Measurements from ENCODE around the gene FRAT2.

Gene FRAT2

GRCh38 chr10:97323501-97323900 is 11.0 kb downstream of the FRAT2 start:
- no peak for DNase-seq

DNA sequence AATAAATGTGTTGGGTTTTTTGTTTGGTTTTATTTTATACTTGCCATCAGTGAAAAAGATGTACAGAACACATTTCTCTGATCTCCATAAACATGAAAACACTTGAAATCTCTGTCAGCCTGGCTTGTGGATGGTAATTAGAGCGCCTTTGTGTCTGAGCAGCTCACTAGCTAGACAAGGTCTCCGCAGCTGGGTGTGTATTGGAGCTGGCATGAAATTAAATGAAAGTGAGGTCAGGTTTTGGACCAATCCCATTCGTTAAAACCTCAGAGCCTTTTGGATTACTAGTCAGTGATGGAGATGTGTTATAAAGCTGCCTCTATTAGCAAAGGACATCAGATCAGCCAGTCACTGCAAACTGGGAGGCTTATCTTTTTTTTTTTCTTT is 12.7 kb downstream of the FRAT2 start:
- DNase-seq, result peak; percentile 57

- DNase-seq, result peak; percentile 70
Observed at GRCh38 chr10:97321032-97321803, 13.3 kb downstream of the FRAT2 start.

DNA sequence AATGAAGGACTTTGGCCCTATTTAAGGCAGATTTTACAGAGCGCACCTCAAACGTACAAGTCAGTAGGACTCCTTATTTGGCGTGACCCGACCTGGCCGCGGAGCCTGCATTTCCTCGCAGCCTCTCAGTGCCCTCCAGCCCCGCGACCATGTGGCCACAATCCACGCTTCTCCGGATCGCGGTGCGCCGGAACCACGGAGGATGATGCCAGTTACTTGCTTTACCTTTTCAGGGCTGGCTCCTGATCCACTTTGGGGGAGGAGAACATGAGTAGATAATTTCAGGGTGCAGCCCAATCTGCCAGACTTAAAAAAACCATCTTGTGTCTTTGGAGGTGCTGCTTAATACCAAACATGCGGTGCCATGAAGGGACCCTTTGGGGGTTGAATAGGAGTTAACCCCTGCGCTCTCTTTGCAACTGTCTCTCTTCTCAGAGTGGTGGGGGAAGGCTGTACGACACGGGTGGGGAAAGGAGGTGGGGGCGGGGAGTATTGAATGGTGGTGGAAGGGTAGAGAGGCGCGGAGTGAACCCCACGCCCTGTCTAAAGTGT is 14.0 kb downstream of the FRAT2 start:
- DNase-seq, result no peak

- peak; percentile 46 for DNase-seq
Observed at GRCh38 chr10:97319671-97320479, 14.7 kb downstream of the FRAT2 start.

- peak; percentile 88 for DNase-seq
Observed at GRCh38 chr10:97318772-97319651, 15.5 kb downstream of the FRAT2 start, which contains the start of gene FRAT1. FRAT1 (plus strand) TSS chr10:97319271; CDS start chr10:97319454, 183 bp downstream.

DNA sequence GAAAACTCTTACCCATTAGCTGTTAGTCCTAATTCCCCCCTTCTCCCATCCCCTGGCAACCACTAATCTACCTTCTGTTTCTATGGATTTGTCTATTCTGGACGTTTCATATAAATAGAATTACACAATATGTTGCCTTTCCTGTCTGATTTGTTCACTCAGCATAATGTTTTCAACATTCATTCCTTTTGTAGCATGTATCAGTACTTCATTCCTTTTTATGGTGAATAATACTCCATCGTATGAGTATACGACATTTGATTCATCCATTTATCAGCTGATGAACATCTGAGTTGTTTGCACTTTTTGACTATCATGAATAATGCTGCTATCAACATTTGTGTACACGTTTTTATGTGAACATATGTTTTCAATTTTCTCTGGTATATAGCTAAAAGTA is 19.9 kb downstream of the FRAT2 start:
- no peak for DNase-seq

- DNase-seq, result no peak
Observed at GRCh38 chr10:97312897-97313296, 21.6 kb downstream of the FRAT2 start.

DNA sequence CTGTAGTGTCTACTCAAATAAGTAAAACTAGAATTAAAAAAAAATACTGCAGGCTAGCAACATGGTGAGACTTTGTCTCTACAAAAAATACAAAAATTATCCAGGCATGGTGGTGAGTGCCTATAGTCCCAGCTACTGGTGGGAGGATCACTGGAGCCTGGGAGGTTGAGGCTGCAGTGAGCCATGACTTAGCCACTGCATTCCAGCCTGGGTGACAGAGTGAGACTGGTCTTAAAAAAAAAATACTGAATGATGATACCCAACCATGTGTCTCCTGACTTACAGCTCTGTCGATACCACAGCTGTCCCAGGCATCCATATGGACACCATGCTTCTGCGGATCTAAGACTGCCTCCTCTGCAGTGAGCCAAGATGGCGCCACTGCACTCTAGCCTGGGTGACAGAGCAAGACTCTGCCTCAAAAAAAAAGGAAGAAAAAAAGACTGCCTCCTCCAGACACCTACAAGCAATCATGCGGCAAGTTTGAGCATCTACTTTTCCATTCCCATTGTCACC is 23.4 kb downstream of the FRAT2 start:
- DNase-seq, result no peak

DNA sequence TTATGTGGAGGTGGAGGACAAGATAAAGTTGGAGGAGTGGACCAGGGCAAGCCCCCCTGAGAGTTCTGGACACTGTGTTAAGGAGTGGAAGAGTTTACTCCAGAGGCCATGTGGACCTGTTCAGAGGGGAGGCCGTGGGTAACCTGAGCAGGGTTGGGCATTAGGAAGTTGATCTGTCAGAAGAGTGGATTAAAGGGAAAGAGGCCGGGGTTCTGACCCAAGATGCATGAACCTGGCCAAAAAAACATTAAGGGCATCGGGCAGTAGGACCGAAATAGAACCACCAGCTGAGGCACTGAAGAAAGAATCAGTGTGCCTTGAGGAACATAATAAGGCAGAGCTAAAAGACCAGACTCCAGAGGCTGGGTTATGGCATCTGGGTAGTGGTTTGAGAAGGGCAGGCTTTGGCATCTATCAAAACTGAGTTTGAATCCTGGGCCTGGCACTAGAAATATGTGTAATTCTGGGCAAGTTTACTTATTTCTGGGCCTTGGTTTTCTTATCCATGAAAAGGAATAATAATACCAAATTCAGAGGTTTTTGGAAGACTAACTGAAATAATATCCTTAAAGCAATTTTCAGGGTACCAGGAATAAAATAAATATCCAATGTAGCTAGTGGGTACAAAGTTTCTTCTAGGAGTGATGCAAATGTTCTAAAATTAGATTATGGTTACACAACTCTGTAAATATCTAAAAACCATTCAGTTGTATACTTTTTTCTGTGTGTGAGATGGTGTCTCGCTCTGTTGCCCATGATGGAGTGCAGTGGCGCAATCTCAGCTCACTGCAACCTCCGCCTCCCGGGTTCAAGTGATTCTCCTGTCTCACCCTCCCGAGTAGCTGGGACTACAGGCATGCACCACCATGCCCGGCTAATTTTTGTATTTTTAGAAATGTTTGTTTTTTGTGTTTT is 26.4 kb downstream of the FRAT2 start:
- no peak for DNase-seq

- no peak for DNase-seq
Observed at GRCh38 chr10:97307441-97307840, 27.1 kb downstream of the FRAT2 start.

- no peak for DNase-seq
Observed at GRCh38 chr10:97302088-97302791, 32.3 kb downstream of the FRAT2 start.

DNA sequence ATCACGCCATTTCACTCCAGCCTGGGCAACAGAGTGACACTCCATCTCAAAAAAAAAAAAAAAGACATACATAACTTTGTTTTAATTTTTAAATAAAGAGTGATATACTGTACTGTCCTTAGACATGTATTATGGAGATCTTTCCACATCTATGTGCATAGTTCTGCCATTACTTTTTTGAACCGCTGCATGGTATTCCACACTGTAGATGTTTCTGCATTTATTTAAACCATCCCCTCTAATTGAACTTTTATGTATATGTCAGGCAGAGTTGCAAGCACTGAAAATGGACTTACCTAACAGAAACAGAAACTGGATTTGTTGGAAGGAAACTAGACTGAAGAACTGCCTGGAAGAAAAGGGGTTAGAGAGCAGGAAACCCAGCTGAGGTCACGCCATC is 33.5 kb downstream of the FRAT2 start:
- no peak for DNase-seq

- no peak for DNase-seq
Observed at GRCh38 chr10:97298223-97298571, 36.3 kb downstream of the FRAT2 start.

- no peak for DNase-seq
Observed at GRCh38 chr10:97297556-97298222, 36.8 kb downstream of the FRAT2 start.

DNA sequence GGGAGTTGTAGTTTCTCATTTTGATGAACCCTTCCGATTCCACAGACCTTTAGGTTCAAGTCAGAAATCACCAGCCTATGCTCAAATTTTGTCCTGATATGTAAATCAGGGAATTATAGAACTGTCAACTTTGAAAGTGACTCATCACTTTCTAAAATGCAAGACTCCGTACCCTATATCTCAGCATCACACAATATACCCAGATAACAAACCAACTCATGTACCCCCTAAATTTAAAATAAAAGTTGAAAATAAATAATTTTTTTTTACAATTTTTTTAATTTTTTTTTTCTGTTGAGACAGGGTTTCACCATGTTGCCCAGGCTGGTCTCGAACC is 41.7 kb downstream of the FRAT2 start:
- DNase-seq, result no peak

DNA sequence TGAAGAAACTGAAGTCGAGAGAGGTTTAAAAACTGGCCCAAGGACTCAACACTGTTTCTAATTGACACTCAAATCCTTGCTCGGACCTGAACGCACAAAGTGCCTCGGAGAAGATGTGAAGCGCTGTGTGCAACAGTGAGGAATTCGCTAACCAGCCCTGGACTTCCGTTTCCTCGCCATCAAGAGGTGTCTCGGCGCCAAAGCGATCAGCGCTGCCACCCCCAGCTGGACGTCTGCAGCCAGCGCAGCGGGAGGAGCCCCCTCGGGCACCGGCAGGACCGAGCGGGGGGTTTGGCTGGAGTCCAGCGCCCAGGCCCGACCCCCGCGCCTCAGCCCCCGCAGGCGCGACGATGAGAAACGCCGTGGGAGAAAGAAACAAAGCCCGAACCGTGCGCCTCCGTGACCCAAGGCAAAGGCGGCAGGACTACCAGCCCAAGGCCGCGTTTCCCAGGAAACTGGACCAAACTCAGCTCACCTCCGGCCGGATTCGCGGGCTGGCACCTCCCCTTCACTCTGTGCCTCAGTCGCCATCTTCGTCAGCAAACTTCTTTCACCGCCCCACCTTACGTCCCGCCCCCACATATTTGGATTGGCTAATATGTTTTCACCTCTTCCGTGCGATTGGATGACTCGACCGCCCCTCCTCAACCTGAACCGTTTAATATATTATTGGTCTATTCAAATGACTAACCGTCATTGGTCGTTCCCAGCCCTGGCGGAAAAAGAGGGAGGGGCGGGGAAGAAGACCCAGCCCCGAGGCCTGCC is 42.2 kb downstream of the FRAT2 start, which contains the start of gene ARHGAP19:
Gene ARHGAP19, minus strand, starts transcription at position 541 of the 765 bp plus-strand sequence. Its CDS starts 10 bp downstream, at position 531.
- peak; percentile 98 for DNase-seq

GRCh38 chr10:97291357-97292096 is 43.0 kb downstream of the FRAT2 start:
- no peak for DNase-seq
